ENCODE data around the gene STX8.

- TF ChIP-seq CTCF (IDR thresholded peaks at IDR 0.05) (no peak), POLR2A (IDR thresholded peaks at IDR 0.05) (no peak)
Observed at GRCh38 chr17:9220398-9221146, 355.0 kb downstream of the STX8 start.
